DND-41 (cell line): Measurements from ENCODE around the gene SLC7A11.

Source experiments
- CTCF ChIP-seq: IDR thresholded peaks from 2 replicates; pipeline ENCODE4 v1.5.1; 2012; ENCODE audit warnings: borderline replicate concordance, low read length, moderate library complexity, mild to moderate bottlenecking; ENCODE audit not compliant: poor library complexity, severe bottlenecking; ENCODE audit errors: extremely low read depth
- EZH2 ChIP-seq: IDR thresholded peaks from 3 replicates; pipeline ENCODE4 v1.6.1; 2012; ENCODE audit warnings: borderline replicate concordance, low read depth, mild to moderate bottlenecking, moderate library complexity, low read length, inconsistent platforms; ENCODE audit not compliant: severe bottlenecking

GRCh38 chr4:138241281-138242075, 671 bp downstream of the SLC7A11 start:
- no peak for TF ChIP-seq CTCF
- TF ChIP-seq EZH2: no peak
